Measurements from ENCODE around the gene PLA2G2C.
"Not testable (repeated sequence)": the region's sequence is repeated elsewhere in the genome, so short reads cannot be mapped to it uniquely, and the experiment has no call there.

The PLA2G2C gene

DNA sequence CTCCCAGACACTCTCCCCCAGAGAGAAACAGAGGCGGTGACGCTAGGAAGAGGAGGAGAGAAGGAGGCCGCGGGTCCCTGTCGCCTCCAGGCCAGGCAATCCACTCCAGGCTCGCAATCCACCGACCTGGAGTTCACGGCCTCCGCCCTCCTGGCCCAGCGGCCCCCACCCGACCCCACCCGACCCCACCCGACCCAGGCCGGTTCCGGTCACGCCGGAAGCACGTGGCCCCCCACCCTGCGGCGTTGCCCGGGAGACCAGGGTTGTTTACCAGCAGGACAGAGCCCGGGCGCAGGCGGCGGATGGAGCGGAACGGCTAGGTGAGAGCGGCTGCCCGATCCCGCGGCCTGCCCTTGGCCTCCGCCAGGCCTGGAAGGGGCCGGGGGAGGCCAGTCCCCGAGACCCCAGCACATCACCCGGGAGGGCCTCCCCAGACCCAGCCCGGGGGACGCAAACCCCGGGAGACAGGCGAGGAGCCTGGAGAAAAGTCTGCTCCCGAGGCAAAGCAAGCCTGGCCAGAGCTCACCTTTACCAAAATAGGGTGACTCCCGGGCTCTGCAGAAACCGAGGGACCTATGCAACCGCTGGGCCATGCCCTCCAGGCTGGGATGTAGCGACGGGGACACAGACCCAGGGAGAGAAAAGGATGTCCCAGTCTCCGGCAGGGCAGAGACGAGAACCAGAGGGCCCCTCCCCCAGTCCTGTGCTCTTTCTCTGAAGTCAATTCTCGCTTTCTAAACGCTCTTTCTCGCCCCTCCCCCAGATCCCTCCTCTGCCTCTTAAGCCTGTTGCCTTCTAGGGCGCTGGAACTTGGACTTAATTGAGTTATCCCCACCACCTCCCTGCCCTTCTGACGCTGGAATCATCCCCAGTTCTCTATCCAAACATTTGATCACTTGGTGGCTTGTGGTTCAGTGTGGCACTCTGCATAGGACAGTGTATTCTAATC is at the start of gene PLA2G2C, which contains the start of gene UBXN10:
PLA2G2C (minus strand) TSS at position 685 of the 949 bp plus-strand sequence. CDS start 9,155 bp downstream, outside the sequence.
UBXN10 (plus strand) TSS at position 263 of the 949 bp plus-strand sequence. CDS start 4,466 bp downstream, outside the sequence.
- no peak for TF ChIP-seq ZFX (IDR thresholded peaks at IDR 0.05)
- TF ChIP-seq, protein P1, sequence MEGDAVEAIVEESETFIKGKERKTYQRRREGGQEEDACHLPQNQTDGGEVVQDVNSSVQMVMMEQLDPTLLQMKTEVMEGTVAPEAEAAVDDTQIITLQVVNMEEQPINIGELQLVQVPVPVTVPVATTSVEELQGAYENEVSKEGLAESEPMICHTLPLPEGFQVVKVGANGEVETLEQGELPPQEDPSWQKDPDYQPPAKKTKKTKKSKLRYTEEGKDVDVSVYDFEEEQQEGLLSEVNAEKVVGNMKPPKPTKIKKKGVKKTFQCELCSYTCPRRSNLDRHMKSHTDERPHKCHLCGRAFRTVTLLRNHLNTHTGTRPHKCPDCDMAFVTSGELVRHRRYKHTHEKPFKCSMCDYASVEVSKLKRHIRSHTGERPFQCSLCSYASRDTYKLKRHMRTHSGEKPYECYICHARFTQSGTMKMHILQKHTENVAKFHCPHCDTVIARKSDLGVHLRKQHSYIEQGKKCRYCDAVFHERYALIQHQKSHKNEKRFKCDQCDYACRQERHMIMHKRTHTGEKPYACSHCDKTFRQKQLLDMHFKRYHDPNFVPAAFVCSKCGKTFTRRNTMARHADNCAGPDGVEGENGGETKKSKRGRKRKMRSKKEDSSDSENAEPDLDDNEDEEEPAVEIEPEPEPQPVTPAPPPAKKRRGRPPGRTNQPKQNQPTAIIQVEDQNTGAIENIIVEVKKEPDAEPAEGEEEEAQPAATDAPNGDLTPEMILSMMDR (conservative IDR thresholded peaks at IDR 0.05) = no peak
- H3K27ac ChIP-seq = no peak within 1 kb of the TSS; the same call in 1 of the 2 replicates

GRCh38 chr1:20234788-20235535 is 48.6 kb upstream of the PLA2G2C start:
- TF ChIP-seq, protein P1 (conservative IDR thresholded peaks at IDR 0.05) = no peak
- H3K27ac ChIP-seq = no peak overlapping the region

GRCh38 chr1:20233866-20234265 is 47.5 kb upstream of the PLA2G2C start:
- TF ChIP-seq, protein P1 (conservative IDR thresholded peaks at IDR 0.05) = no peak
- no peak for TF ChIP-seq ZFX (IDR thresholded peaks at IDR 0.05)
- H3K27ac ChIP-seq = no peak overlapping the region

- TF ChIP-seq, protein P1 (conservative IDR thresholded peaks at IDR 0.05) = peak; percentile 28
- TF ChIP-seq ZFX (IDR thresholded peaks at IDR 0.05) = no peak
These were observed 47.1 kb upstream of the PLA2G2C start for GRCh38 chr1:20233394-20233793.

GRCh38 chr1:20232564-20232963 is 46.2 kb upstream of the PLA2G2C start:
- H3K27ac ChIP-seq = not testable (repeated sequence)

More at GRCh38 chr1:20233394-20233793, 47.1 kb upstream of the PLA2G2C start:
- no peak overlapping the region for H3K27ac ChIP-seq

DNA sequence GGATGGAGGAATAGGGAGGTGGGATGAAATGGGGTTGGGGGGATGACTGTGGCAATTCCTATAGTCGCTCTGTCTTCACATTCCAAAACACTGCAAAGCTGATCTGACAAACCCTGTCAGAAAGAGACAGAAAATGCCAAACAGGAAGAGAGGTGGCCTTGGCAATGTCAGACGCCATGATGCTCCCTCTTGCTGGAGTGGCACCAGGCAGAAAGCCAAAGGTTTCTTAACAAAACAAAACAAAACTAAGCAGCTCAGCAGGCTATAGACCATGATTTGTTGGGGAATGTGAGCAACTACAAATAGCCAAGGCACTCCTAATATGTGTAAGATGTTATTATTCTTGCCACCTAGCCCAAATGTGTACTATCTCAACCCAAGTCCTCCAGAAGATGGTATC is 42.9 kb upstream of the PLA2G2C start:
- no peak overlapping the region for H3K27ac ChIP-seq
- TF ChIP-seq, protein P1 (conservative IDR thresholded peaks at IDR 0.05) = no peak
- no peak for TF ChIP-seq ZFX (IDR thresholded peaks at IDR 0.05)

DNA sequence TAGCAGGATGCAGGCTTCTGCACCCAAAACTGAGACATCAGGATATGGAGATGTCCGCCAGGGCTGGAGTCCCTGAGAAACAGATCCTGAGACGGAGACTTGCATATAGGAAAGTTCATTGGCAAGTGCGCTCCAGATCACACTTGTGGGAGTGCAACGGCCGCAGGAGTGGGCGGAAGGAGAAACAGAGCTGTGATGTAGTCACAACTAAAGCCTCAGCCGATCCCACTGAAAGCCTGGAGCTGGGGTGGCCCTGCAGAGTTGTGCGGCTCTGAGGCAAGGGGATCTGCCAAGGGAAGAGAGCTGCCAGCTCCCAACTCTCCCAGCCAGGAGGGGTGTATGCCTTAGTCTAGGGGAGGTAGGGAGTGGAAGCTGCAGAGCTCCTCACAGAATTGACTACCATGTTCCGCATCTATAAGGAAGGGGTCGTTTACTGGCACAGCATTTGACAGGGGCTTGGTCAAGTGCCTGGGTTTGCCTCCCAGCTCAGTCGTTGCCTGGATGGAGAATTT is 42.1 kb upstream of the PLA2G2C start:
- no peak for TF ChIP-seq ZFX (IDR thresholded peaks at IDR 0.05)
- TF ChIP-seq, protein P1 (conservative IDR thresholded peaks at IDR 0.05) = no peak
- no peak overlapping the region for H3K27ac ChIP-seq
